Endodermal cell (in vitro differentiated cells): ENCODE results near the gene PHF2. TPM values are rescaled to one million over a fixed set of nuclear protein-coding genes. Genes with fewer than 3 reads are reported as not detected.

Experiments used
- DNase-seq: peaks from one replicate; pipeline ENCODE4 v3.0.0-alpha.2; 2017
- H3K27ac ChIP-seq: 2 replicates; pipeline ENCODE4 v1.5.1; 2013; ENCODE audit warnings: mild to moderate bottlenecking, low read depth, low read length, moderate library complexity
- H3K27me3 ChIP-seq: 2 replicates; pipeline ENCODE4 v1.6.1; 2013; ENCODE audit warnings: mild to moderate bottlenecking, low read length, moderate library complexity; ENCODE audit not compliant: insufficient read depth, control insufficient read depth, poor library complexity, severe bottlenecking
- H3K36me3 ChIP-seq: 2 replicates; pipeline ENCODE4 v1.7.0; 2013; ENCODE audit warnings: mild to moderate bottlenecking, low read length, moderate library complexity; ENCODE audit not compliant: control insufficient read depth, insufficient read depth
- H3K4me1 ChIP-seq: one replicate; pipeline ENCODE4 v1.7.0; 2013; ENCODE audit warnings: low read length; ENCODE audit not compliant: control insufficient read depth, insufficient read depth
- H3K4me3 ChIP-seq: 2 replicates; pipeline ENCODE4 v1.5.1; 2013; ENCODE audit warnings: mild to moderate bottlenecking, low read length, moderate library complexity
- H3K9ac ChIP-seq: 2 replicates; pipeline ENCODE4 v1.6.1; 2013; ENCODE audit warnings: mild to moderate bottlenecking, low read length, moderate library complexity; ENCODE audit not compliant: poor library complexity, severe bottlenecking; ENCODE audit errors: extremely low read depth
- H3K9me3 ChIP-seq: 2 replicates; pipeline ENCODE4 v1.6.1; 2013; ENCODE audit warnings: mild to moderate bottlenecking, low read length, moderate library complexity; ENCODE audit not compliant: control insufficient read depth
- H3K27ac Mint-ChIP-seq: 2 replicates; pipeline ENCODE4 v1.8.0; 2020; ENCODE audit warnings: mixed read lengths
- H3K27me3 Mint-ChIP-seq: 2 replicates; pipeline ENCODE4 v1.8.0; 2021; ENCODE audit warnings: mild to moderate bottlenecking, mixed read lengths; ENCODE audit not compliant: insufficient read depth
- H3K36me3 Mint-ChIP-seq: 2 replicates; pipeline ENCODE4 v1.8.0; 2020; ENCODE audit warnings: low read depth, mixed read lengths
- H3K4me1 Mint-ChIP-seq: 2 replicates; pipeline ENCODE4 v1.8.0; 2020; ENCODE audit warnings: mixed read lengths
- H3K4me3 Mint-ChIP-seq: 2 replicates; pipeline ENCODE4 v1.8.0; 2020; ENCODE audit warnings: mild to moderate bottlenecking, moderate library complexity, mixed read lengths
- H3K9me3 Mint-ChIP-seq: 2 replicates; pipeline ENCODE4 v1.8.0; 2020; ENCODE audit warnings: mild to moderate bottlenecking, mixed read lengths
- CTCF ChIP-seq: fragments of 200-600 bp; sonication (generic); conservative IDR thresholded peaks from 2 replicates; pipeline ENCODE4 v1.5.0; 2021; ENCODE audit warnings: antibody characterized with exemption, mild to moderate bottlenecking
- WGBS, 2 experiments: methylation state at CpG; one replicate each; pipeline versions ENCODE4 v1.1.5 to v1.1.7; 2013; ENCODE audit warnings: missing lambda C conversion rate in 2 of 2, mixed read lengths in 1 of 2; ENCODE audit not compliant: insufficient coverage in 1 of 2, insufficient read length in 1 of 2; 5-methylcytosine and 5-hydroxymethylcytosine counted together
- total RNA-seq, 2 donors: library from RNA; stranded (reverse); fragmentation: NEBNext Ultra II Directional in 1 of 2; extraction: Animal tissue kit (Norgen Biotek cat#: 25700) in 1 of 2; gene quantifications; 2 replicates in 1 of 2; 3 replicates in 1 of 2; pipeline ENCODE4 v1.2.1, GENCODE V29; 2021

PHF2 gene
- total RNA-seq, 2 donors from 2014 or later: 17.1 to 20.2 TPM

- H3K9me3 Mint-ChIP-seq: peaks cover 25% of the 10 kb centered on the region
- no peaks in the 10 kb centered on the region for H3K27me3 Mint-ChIP-seq
- peaks cover 13% of the 10 kb centered on the region for H3K9me3 ChIP-seq
- H3K27ac Mint-ChIP-seq: peak overlapping the region; percentile 41
- peaks cover 16% of the 10 kb centered on the region for H3K36me3 Mint-ChIP-seq
- DNase-seq: no peak
- no peaks in the 10 kb centered on the region for H3K27me3 ChIP-seq
- 69% methylated on average over 4 of the region's 4 CpGs; no CpG with 5 or more reads in 1 of the 2 experiments for WGBS, 2 experiments
- TF ChIP-seq CTCF: no peak
- H3K4me1 Mint-ChIP-seq: peaks cover 27% of the 10 kb centered on the region
- H3K36me3 ChIP-seq: no peaks in the 10 kb centered on the region
- no peak overlapping the region for H3K9ac ChIP-seq
- H3K27ac ChIP-seq: no peak overlapping the region
- H3K4me3 ChIP-seq: no peak overlapping the region
- H3K4me3 Mint-ChIP-seq: no peak overlapping the region
- H3K4me1 ChIP-seq: peaks cover 6% of the 10 kb centered on the region
These were observed 27.5 kb downstream of the PHF2 start for GRCh38 chr9:93603906-93604326.

GRCh38 chr9:93606187-93606586, 29.8 kb downstream of the PHF2 start:
- Histone ChIP-seq H3K36me3 (no peaks in the 10 kb centered on the region), H3K27me3 (no peaks in the 10 kb centered on the region), H3K9ac (no peak overlapping the region), H3K4me1 (no peaks in the 10 kb centered on the region), H3K27ac (no peak overlapping the region), H3K4me3 (no peak overlapping the region), H3K9me3 (peaks cover 27% of the 10 kb centered on the region)
- H3K4me1 Mint-ChIP-seq: peaks cover 5% of the 10 kb centered on the region
- no peaks in the 10 kb centered on the region for H3K27me3 Mint-ChIP-seq
- TF ChIP-seq CTCF: no peak
- H3K9me3 Mint-ChIP-seq: peaks cover 38% of the 10 kb centered on the region
- 50 to 65% methylated on average over 2 to 3 of the region's 3 CpGs for WGBS, 2 experiments
- peaks cover 24% of the 10 kb centered on the region for H3K36me3 Mint-ChIP-seq
- H3K4me3 Mint-ChIP-seq: no peak overlapping the region
- DNase-seq: no peak
- no peak overlapping the region for H3K27ac Mint-ChIP-seq

- Histone ChIP-seq H3K36me3 (no peaks in the 10 kb centered on the region), H3K4me3 (no peak overlapping the region), H3K27ac (no peak overlapping the region), H3K9me3 (peaks cover 22% of the 10 kb centered on the region), H3K9ac (no peak overlapping the region), H3K27me3 (no peaks in the 10 kb centered on the region), H3K4me1 (no peaks in the 10 kb centered on the region)
- Mint-ChIP-seq H3K4me1 (no peaks in the 10 kb centered on the region), H3K36me3 (peaks cover 18% of the 10 kb centered on the region), H3K27me3 (no peaks in the 10 kb centered on the region), H3K27ac (no peak overlapping the region), H3K9me3 (peaks cover 34% of the 10 kb centered on the region), H3K4me3 (no peak overlapping the region)
- 95 to 100% methylated on average over 1 of the region's 1 CpG for WGBS, 2 experiments
- no peak for TF ChIP-seq CTCF
- DNase-seq: no peak
These were observed 33.8 kb downstream of the PHF2 start for GRCh38 chr9:93610206-93610605.
